IPS DF 6.9 (cell line): ENCODE results near the gene CLIP2.
"Not testable (repeated sequence)": the region's sequence is repeated elsewhere in the genome, so short reads cannot be mapped to it uniquely, and the experiment has no call there.

Experiments
- DNase-seq: peaks from one replicate; pipeline ENCODE4 v3.0.0-alpha.2; 2013; ENCODE audit warnings: low read depth, low spot score
- H3K27ac ChIP-seq: one replicate; pipeline ENCODE4 v1.5.1; 2013; ENCODE audit warnings: low read length, control low read depth
- H3K27me3 ChIP-seq: 2 replicates; pipeline ENCODE4 v1.6.1; 2013; ENCODE audit warnings: mild to moderate bottlenecking, low read length; ENCODE audit not compliant: control insufficient read depth, insufficient read depth
- H3K36me3 ChIP-seq: 2 replicates; pipeline ENCODE4 v1.6.1; 2013; ENCODE audit warnings: low read length; ENCODE audit not compliant: control insufficient read depth, insufficient read depth
- H3K4me1 ChIP-seq: 2 replicates; pipeline ENCODE4 v1.6.1; 2013; ENCODE audit warnings: low read length; ENCODE audit not compliant: control insufficient read depth, insufficient read depth
- H3K4me3 ChIP-seq: 2 replicates; pipeline ENCODE4 v1.5.1; 2013; ENCODE audit warnings: mild to moderate bottlenecking, low read length
- H3K9me3 ChIP-seq: 2 replicates; pipeline ENCODE4 v1.6.1; 2013; ENCODE audit warnings: low read length, inconsistent platforms; ENCODE audit not compliant: control insufficient read depth, insufficient read depth
- WGBS: extraction: QIAGEN DNeasy Blood & Tissue Kit; methylation state at CpG from one replicate; pipeline ENCODE4 v1.1.7; 2013; ENCODE audit warnings: mixed read lengths, missing lambda C conversion rate; ENCODE audit not compliant: insufficient read length, insufficient coverage; 5-methylcytosine and 5-hydroxymethylcytosine counted together

Gene CLIP2

GRCh38 chr7:74289018-74289658, at the start of gene CLIP2:
Gene CLIP2, plus strand, starts transcription at chr7:74289407. Its CDS starts 28,140 bp downstream, at chr7:74317547.
- peaks cover 6% of the 10 kb centered on the region; the same call in 1 of the 2 replicates for H3K4me1 ChIP-seq
- no CpG with 5 or more reads among the region's 67 CpGs for WGBS
- H3K9me3 ChIP-seq = no peaks in the 10 kb centered on the region
- H3K27ac ChIP-seq = no peak within 1 kb of the TSS
- DNase-seq = no peak
- no peaks in the 10 kb centered on the region for H3K36me3 ChIP-seq
- H3K27me3 ChIP-seq = no peaks in the 10 kb centered on the region
- peak within 1 kb of the TSS; percentile 77 for H3K4me3 ChIP-seq

- Histone ChIP-seq H3K36me3 (peaks cover 56% of the 10 kb centered on the region), H3K9me3 (no peaks in the 10 kb centered on the region)
- WGBS = no CpG with 5 or more reads among the region's 4 CpGs
Measured at GRCh38 chr7:74240482-74240881, 48.7 kb upstream of the CLIP2 start.

GRCh38 chr7:74242122-74242443, 47.1 kb upstream of the CLIP2 start:
- H3K4me3 ChIP-seq = no peak overlapping the region
- H3K36me3 ChIP-seq = peaks cover 48% of the 10 kb centered on the region
- H3K27ac ChIP-seq = no peak overlapping the region
- no peaks in the 10 kb centered on the region for H3K4me1 ChIP-seq
- no peak for DNase-seq
- WGBS = no CpG with 5 or more reads among the region's 6 CpGs
- H3K9me3 ChIP-seq = no peaks in the 10 kb centered on the region
- no peaks in the 10 kb centered on the region for H3K27me3 ChIP-seq

More at GRCh38 chr7:74240482-74240881, 48.7 kb upstream of the CLIP2 start:
- Histone ChIP-seq H3K4me3 (no peak overlapping the region), H3K27ac (no peak overlapping the region), H3K4me1 (no peaks in the 10 kb centered on the region), H3K27me3 (no peaks in the 10 kb centered on the region)
- DNase-seq = no peak

- H3K9me3 ChIP-seq = no peaks in the 10 kb centered on the region
- H3K36me3 ChIP-seq = peaks cover 43% of the 10 kb centered on the region
- H3K27ac ChIP-seq = no peak overlapping the region
- WGBS = no CpG with 5 or more reads among the region's 4 CpGs
- H3K4me1 ChIP-seq = no peaks in the 10 kb centered on the region
- H3K4me3 ChIP-seq = no peak overlapping the region
- no peaks in the 10 kb centered on the region for H3K27me3 ChIP-seq
- DNase-seq = no peak
Measured at GRCh38 chr7:74246497-74246896, 42.7 kb upstream of the CLIP2 start.

GRCh38 chr7:74248156-74248555, 41.1 kb upstream of the CLIP2 start:
- H3K36me3 ChIP-seq = peaks cover 32% of the 10 kb centered on the region
- H3K27me3 ChIP-seq = no peaks in the 10 kb centered on the region
- DNase-seq = no peak
- no peak overlapping the region for H3K4me3 ChIP-seq
- no CpG with 5 or more reads among the region's 6 CpGs for WGBS
- H3K27ac ChIP-seq = no peak overlapping the region
- no peaks in the 10 kb centered on the region for H3K4me1 ChIP-seq
- H3K9me3 ChIP-seq = no peaks in the 10 kb centered on the region

GRCh38 chr7:74249058-74249457, 40.1 kb upstream of the CLIP2 start:
- H3K36me3 ChIP-seq = peaks cover 31% of the 10 kb centered on the region
- no CpG with 5 or more reads among the region's 10 CpGs for WGBS
- not testable (repeated sequence) for DNase-seq, H3K9me3 ChIP-seq, H3K27ac ChIP-seq, H3K4me3 ChIP-seq, H3K4me1 ChIP-seq, H3K27me3 ChIP-seq

GRCh38 chr7:74252893-74253292, 36.3 kb upstream of the CLIP2 start:
- Histone ChIP-seq H3K4me3 (no peak overlapping the region), H3K27me3 (no peaks in the 10 kb centered on the region), H3K9me3 (no peaks in the 10 kb centered on the region), H3K27ac (no peak overlapping the region), H3K36me3 (peaks cover 19% of the 10 kb centered on the region; the same call in 1 of the 2 replicates), H3K4me1 (no peaks in the 10 kb centered on the region)
- no peak for DNase-seq
- WGBS = no CpG with 5 or more reads among the region's 5 CpGs

GRCh38 chr7:74253331-74253730, 35.9 kb upstream of the CLIP2 start:
- Histone ChIP-seq H3K36me3 (peaks cover 19% of the 10 kb centered on the region; the same call in 1 of the 2 replicates), H3K9me3 (no peaks in the 10 kb centered on the region), H3K27me3 (no peaks in the 10 kb centered on the region), H3K4me1 (no peaks in the 10 kb centered on the region), H3K27ac (no peak overlapping the region), H3K4me3 (no peak overlapping the region; the same call in 1 of the 2 replicates)
- DNase-seq = no peak
- no CpG with 5 or more reads among the region's 7 CpGs for WGBS

- no peak for DNase-seq
- no peak overlapping the region for H3K27ac ChIP-seq
- no CpG with 5 or more reads among the region's 10 CpGs for WGBS
- H3K27me3 ChIP-seq = no peaks in the 10 kb centered on the region
- peak overlapping the region; percentile 85; the same call in 1 of the 2 replicates for H3K4me3 ChIP-seq
- no peaks in the 10 kb centered on the region for H3K9me3 ChIP-seq
- peaks cover 18% of the 10 kb centered on the region; the same call in 1 of the 2 replicates for H3K36me3 ChIP-seq
- no peaks in the 10 kb centered on the region for H3K4me1 ChIP-seq
Measured at GRCh38 chr7:74253835-74254128, 35.4 kb upstream of the CLIP2 start.

GRCh38 chr7:74254129-74254857, 34.9 kb upstream of the CLIP2 start, which contains the start of gene RFC2:
Gene RFC2, minus strand, starts transcription at chr7:74254399. Its CDS starts 16 bp downstream, at chr7:74254383.
- WGBS = no CpG with 5 or more reads among the region's 75 CpGs
- Histone ChIP-seq H3K4me3 (peak within 1 kb of the TSS; percentile 85), H3K36me3 (peaks cover 13% of the 10 kb centered on the region; the same call in 1 of the 2 replicates), H3K4me1 (no peaks in the 10 kb centered on the region), H3K9me3 (no peaks in the 10 kb centered on the region), H3K27me3 (no peaks in the 10 kb centered on the region), H3K27ac (no peak within 1 kb of the TSS)
- peak; percentile 89 for DNase-seq
